B cell (primary cell): ENCODE results near the gene SDC4. TPM values are rescaled to one million over a fixed set of nuclear protein-coding genes. Genes with fewer than 3 reads are reported as not detected.

ENCODE experiments used
- ATAC-seq: fragments of 200-7000 bp; cut with Tn5 transposase; one replicate; pipeline ENCODE4 v1.10.0; 2021; ENCODE audit warnings: low read depth, mild to moderate bottlenecking, moderate number of reproducible peaks, moderate library complexity
- CTCF ChIA-PET: fragments of 350-600 bp; sonication (Branson Sonifier 250); formaldehyde crosslinking; loops from one replicate; lab custom pipeline; 2021; ENCODE audit warnings: antibody characterized with exemption, inconsistent platforms; lab: Charles Lee
- POLR2A ChIA-PET: fragments of 350-600 bp; sonication (Branson Sonifier 250); formaldehyde crosslinking; loops from one replicate; lab custom pipeline; 2021; ENCODE audit warnings: antibody characterized with exemption; lab: Charles Lee
- DNase-seq: peaks from one replicate; pipeline ENCODE4 v3.0.0; 2013
- H2AFZ ChIP-seq: 2 replicates; pipeline ENCODE4 v1.6.1; 2012; ENCODE audit warnings: mild to moderate bottlenecking, low read depth, low read length; ENCODE audit not compliant: insufficient read depth, poor library complexity, severe bottlenecking
- H3K27ac ChIP-seq, 2 donors: 1 replicate in 1 of 2; 2 replicates in 1 of 2; pipeline ENCODE4 v1.5.1; 2012 to 2013; ENCODE audit warnings: low read length in 2 of 2, mild to moderate bottlenecking in 2 of 2, moderate library complexity in 1 of 2
- H3K27me3 ChIP-seq, 4 experiments: fragments of 200-600 bp in 1 of 4; sonication (generic) in 1 of 4; replicated peaks in 1 of 4; 1 replicate in 2 of 4; 2 replicates in 2 of 4; pipeline versions ENCODE4 v1.6.1 to v1.7.0; 2013 to 2016; ENCODE audit warnings: low read length in 3 of 4, mild to moderate bottlenecking in 2 of 4, mixed read lengths in 1 of 4, moderate library complexity in 1 of 4; ENCODE audit not compliant: insufficient read depth in 4 of 4, control insufficient read depth in 3 of 4; ENCODE audit errors: control extremely low read depth in 1 of 4
- H3K36me3 ChIP-seq, 2 experiments: replicated peaks in 1 of 2; 1 replicate in 1 of 2; 2 replicates in 1 of 2; pipeline versions ENCODE4 v1.6.1 to v1.7.1; 2013; ENCODE audit warnings: low read length in 1 of 2; ENCODE audit not compliant: insufficient read depth in 2 of 2, control insufficient read depth in 1 of 2; ENCODE audit errors: control extremely low read depth in 1 of 2, extremely low read depth in 1 of 2
- H3K4me1 ChIP-seq, 2 donors: fragments of 200-600 bp in 1 of 2; sonication (generic) in 1 of 2; 1 replicate in 1 of 2; 2 replicates in 1 of 2; pipeline versions ENCODE4 v1.5.1 to v1.6.1; 2013 to 2017; ENCODE audit warnings: low read length in 2 of 2; ENCODE audit not compliant: control insufficient read depth in 2 of 2, insufficient read depth in 2 of 2
- H3K4me2 ChIP-seq: replicated peaks from 2 replicates; pipeline ENCODE3; 2012; ENCODE audit warnings: mild to moderate bottlenecking, low read depth, low read length; ENCODE audit not compliant: poor library complexity, severe bottlenecking
- H3K4me3 ChIP-seq, 5 experiments: fragments of 200-600 bp in 1 of 5; sonication (generic) in 1 of 5; 1 replicate in 3 of 5; 2 replicates in 2 of 5; pipeline versions ENCODE4 v1.5.1 to v1.7.0; 2011 to 2016; ENCODE audit warnings: low read length in 4 of 5, mild to moderate bottlenecking in 4 of 5, low read depth in 2 of 5, control low read depth in 1 of 5, moderate library complexity in 1 of 5; ENCODE audit not compliant: insufficient read depth in 1 of 5; ENCODE audit errors: control extremely low read depth in 1 of 5, extremely low read depth in 1 of 5
- H3K79me2 ChIP-seq: fragments of 200-600 bp; sonication (generic); one replicate; pipeline ENCODE4 v1.6.0; 2016; ENCODE audit warnings: low read length; ENCODE audit not compliant: control insufficient read depth, insufficient read depth
- H3K9ac ChIP-seq: fragments of 200-600 bp; sonication (generic); 2 replicates; pipeline ENCODE4 v1.6.1; 2017; ENCODE audit warnings: mild to moderate bottlenecking, low read length, moderate library complexity
- H3K9me3 ChIP-seq, 3 donors: one replicate each; pipeline versions ENCODE4 v1.6.1 to v1.7.1; 2013; ENCODE audit warnings: low read length in 2 of 3; ENCODE audit not compliant: control insufficient read depth in 2 of 3, insufficient read depth in 1 of 3; ENCODE audit errors: control extremely low read depth in 1 of 3
- H4K20me1 ChIP-seq: 2 replicates; pipeline ENCODE4 v1.6.0; 2012; ENCODE audit warnings: mild to moderate bottlenecking, low read length; ENCODE audit not compliant: insufficient read depth, control insufficient read depth, poor library complexity, severe bottlenecking
- H3K27ac Mint-ChIP-seq: one replicate; pipeline ENCODE4 v1.8.0; 2021; ENCODE audit warnings: mixed read lengths
- H3K27me3 Mint-ChIP-seq: one replicate; pipeline ENCODE4 v1.8.0; 2021; ENCODE audit warnings: mixed read lengths
- H3K4me1 Mint-ChIP-seq: one replicate; pipeline ENCODE4 v1.8.0; 2021; ENCODE audit warnings: mixed read lengths
- H3K4me3 Mint-ChIP-seq: one replicate; pipeline ENCODE4 v1.8.0; 2021; ENCODE audit warnings: mixed read lengths
- H3K9me3 Mint-ChIP-seq: one replicate; pipeline ENCODE4 v1.8.0; 2022; ENCODE audit warnings: mixed read lengths; ENCODE audit not compliant: insufficient read depth
- EZH2 ChIP-seq: IDR thresholded peaks from 2 replicates; pipeline ENCODE4 v1.6.1; 2012; ENCODE audit warnings: borderline replicate concordance, low read depth, mild to moderate bottlenecking, moderate library complexity, low read length; ENCODE audit not compliant: insufficient read depth, poor library complexity, severe bottlenecking
- WGBS: methylation state at CpG from one replicate; pipeline ENCODE4 v1.1.5; 2013; ENCODE audit warnings: missing lambda C conversion rate; ENCODE audit not compliant: insufficient coverage; 5-methylcytosine and 5-hydroxymethylcytosine counted together
- intact Hi-C: fragments of 100-400 bp; cut with micrococcal nuclease; formaldehyde crosslinking; loops from one replicate; pipeline ENCODE4 v1.10.0; 2022
- polyA plus RNA-seq: library from polyadenylated mRNA; depleted of rRNA; stranded (reverse); fragments of >200 nt; gene quantifications from 2 replicates; pipeline ENCODE4 v1.2.3, GENCODE V29; 2012
- total RNA-seq, 2 donors: library from RNA; stranded (reverse); fragments of 120-200 nt in 1 of 2; gene quantifications; 1 replicate in 1 of 2; 2 replicates in 1 of 2; pipeline versions ENCODE4 v1.2.3 to v1.2.4, GENCODE V29; 2013 to 2022
- TF ChIP-seq, protein P1 (sequence below): fragments of 200-600 bp; IDR thresholded peaks from one replicate; pipeline ENCODE4 v1.8.0; 2022; ENCODE audit warnings: antibody characterized with exemption, mild to moderate bottlenecking

The SDC4 gene
- total and polyA plus RNA-seq, 2 donors (not counting 1 experiment from before 2014, with no cell fraction given), result 0.04 TPM; not detected in 1

DNA sequence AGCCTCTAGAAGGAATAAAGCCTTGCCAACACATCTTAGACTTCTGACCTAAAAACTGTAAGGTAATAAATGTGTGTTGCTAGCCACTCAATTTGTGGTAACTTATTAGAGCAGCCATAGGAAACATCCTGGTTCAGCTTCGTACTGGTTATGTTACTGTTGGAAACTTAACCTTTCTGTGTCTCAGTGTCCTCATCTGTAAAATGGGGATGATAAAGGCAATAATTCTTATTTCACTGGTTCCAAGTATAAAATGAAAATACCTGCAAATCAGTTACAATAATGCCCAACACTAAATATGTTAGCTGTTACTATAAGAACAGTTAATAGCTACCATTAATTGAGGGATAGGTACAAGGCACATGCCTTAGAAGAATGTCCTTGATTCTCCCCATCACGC lies 55.9 kb downstream of the SDC4 start:
- intact Hi-C loops, result loop anchor here (10.0 kb wide), 1 partner anchor 608 kb away; no protein-coding TSS in a partner anchor
- WGBS, result 60% methylated on average over 1 of the region's 2 CpGs
- no peaks in the 10 kb centered on the region for H3K36me3 ChIP-seq
- no peaks in the 10 kb centered on the region for H3K79me2 ChIP-seq
- ATAC-seq, result no peak
- no peak overlapping the region for H3K27ac ChIP-seq
- H2AFZ ChIP-seq, result peak overlapping the region; percentile 82
- no peak overlapping the region for H3K4me2 ChIP-seq
- POLR2A ChIA-PET, result no interaction called here
- no peak overlapping the region for H3K4me3 ChIP-seq
- DNase-seq, result no peak
- H3K9me3 ChIP-seq, result peaks cover 0 to 3% (median 2%) of the 10 kb centered on the region in 3 donors
- Mint-ChIP-seq H3K4me3 (peak overlapping the region; percentile 87), H3K4me1 (peaks cover 18% of the 10 kb centered on the region), H3K9me3 (no peaks in the 10 kb centered on the region), H3K27me3 (peaks cover 44% of the 10 kb centered on the region), H3K27ac (no peak overlapping the region)
- no peak overlapping the region for H3K9ac ChIP-seq
- H3K4me1 ChIP-seq, result peaks cover 13 to 21% of the 10 kb centered on the region in 2 donors
- CTCF ChIA-PET, result interaction anchor here (0.9 to 6.2 kb wide), 22 partner anchors 10 to 980 kb away, joined by 3 to 52 read pairs (median 4); no protein-coding TSS in a partner anchor
- H3K27me3 ChIP-seq, result peaks cover 0 to 38% (median 19%) of the 10 kb centered on the region in 4 experiments
- H4K20me1 ChIP-seq, result no peaks in the 10 kb centered on the region
- TF ChIP-seq, protein P1, sequence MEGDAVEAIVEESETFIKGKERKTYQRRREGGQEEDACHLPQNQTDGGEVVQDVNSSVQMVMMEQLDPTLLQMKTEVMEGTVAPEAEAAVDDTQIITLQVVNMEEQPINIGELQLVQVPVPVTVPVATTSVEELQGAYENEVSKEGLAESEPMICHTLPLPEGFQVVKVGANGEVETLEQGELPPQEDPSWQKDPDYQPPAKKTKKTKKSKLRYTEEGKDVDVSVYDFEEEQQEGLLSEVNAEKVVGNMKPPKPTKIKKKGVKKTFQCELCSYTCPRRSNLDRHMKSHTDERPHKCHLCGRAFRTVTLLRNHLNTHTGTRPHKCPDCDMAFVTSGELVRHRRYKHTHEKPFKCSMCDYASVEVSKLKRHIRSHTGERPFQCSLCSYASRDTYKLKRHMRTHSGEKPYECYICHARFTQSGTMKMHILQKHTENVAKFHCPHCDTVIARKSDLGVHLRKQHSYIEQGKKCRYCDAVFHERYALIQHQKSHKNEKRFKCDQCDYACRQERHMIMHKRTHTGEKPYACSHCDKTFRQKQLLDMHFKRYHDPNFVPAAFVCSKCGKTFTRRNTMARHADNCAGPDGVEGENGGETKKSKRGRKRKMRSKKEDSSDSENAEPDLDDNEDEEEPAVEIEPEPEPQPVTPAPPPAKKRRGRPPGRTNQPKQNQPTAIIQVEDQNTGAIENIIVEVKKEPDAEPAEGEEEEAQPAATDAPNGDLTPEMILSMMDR, result no peak
- no peak for TF ChIP-seq EZH2

DNA sequence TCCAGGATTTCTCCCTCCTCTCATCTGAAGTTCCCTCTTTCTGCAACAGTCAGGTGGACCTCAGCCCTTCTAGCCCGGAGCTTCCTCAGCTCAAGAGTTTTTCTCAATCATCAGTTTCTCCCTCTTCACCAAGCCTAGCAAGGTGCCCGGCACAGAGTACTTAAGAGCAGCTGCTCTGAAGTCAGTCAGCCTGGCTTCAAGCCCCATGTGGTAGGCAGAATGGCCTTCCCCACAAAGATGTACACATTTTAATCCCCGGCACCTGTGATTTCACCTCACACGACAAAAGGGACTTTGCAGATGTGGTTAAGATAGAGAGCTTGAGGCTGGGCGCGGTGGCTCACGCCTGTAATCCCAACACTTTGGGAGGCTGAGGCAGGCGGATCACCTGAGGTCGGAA lies 56.7 kb downstream of the SDC4 start:
- Histone ChIP-seq H3K36me3 (no peaks in the 10 kb centered on the region), H3K9me3 (peaks cover 0 to 3% (median 2%) of the 10 kb centered on the region in 3 donors), H3K4me1 (peaks cover 13 to 21% of the 10 kb centered on the region in 2 donors), H3K79me2 (no peaks in the 10 kb centered on the region), H3K27me3 (peaks cover 0 to 35% (median 19%) of the 10 kb centered on the region in 4 experiments), H4K20me1 (no peaks in the 10 kb centered on the region), H3K27ac (no peak overlapping the region), H3K4me3 (no peak overlapping the region), H2AFZ (no peak overlapping the region), H3K4me2 (no peak overlapping the region), H3K9ac (no peak overlapping the region)
- ChIA-PET POLR2A (no interaction called here), CTCF (interaction anchor here (0.7 to 6.2 kb wide), 25 partner anchors 9 to 979 kb away, joined by 3 to 52 read pairs (median 4); partner anchors contain the start of gene SYS1)
- H3K9me3 Mint-ChIP-seq, result no peaks in the 10 kb centered on the region
- H3K27me3 Mint-ChIP-seq, result peaks cover 48% of the 10 kb centered on the region
- ATAC-seq (no peak), DNase-seq (no peak)
- intact Hi-C loops, result loop anchor here (10.0 kb wide), 1 partner anchor 607 kb away; no protein-coding TSS in a partner anchor
- peaks cover 18% of the 10 kb centered on the region for H3K4me1 Mint-ChIP-seq
- no peak overlapping the region for H3K27ac Mint-ChIP-seq
- no peak overlapping the region for H3K4me3 Mint-ChIP-seq
- 80% methylated on average over 1 of the region's 9 CpGs for WGBS
- TF ChIP-seq, protein P1, result no peak
- no peak for TF ChIP-seq EZH2
